ENCODE measurements around the gene ZNF37A.
A peak's percentile ranks its signal among the peaks of the same experiment; 100 is the strongest.
"Not testable (repeated sequence)": the region's sequence is repeated elsewhere in the genome, so short reads cannot be mapped to it uniquely, and the experiment has no call there.

Gene ZNF37A

DNA sequence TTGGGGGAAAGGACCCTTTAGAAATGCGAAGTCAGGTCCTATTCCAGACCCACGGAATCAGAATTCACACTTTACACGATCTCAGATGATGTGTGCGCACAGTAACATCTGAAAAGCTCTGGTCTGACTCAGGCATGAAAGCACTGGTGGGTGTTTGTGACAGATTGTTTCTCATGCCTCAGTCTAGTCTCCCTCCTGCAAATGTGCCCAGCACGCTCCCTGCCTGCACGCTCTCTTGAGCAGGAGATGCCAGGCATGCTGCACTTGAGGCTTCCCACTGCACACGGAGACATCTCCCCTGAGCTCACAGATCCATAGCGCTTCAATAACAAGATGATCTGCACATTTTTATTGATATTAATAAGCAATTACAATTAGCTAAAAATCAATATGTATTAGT is 23.6 kb upstream of the ZNF37A start:
- H3K4me3 ChIP-seq (ENCODE audit: insufficient read length, low read depth) = no peak overlapping the region
- H3K9ac ChIP-seq (ENCODE audit: insufficient read length, low read depth) = no peak overlapping the region
- no peaks in the 10 kb centered on the region for H3K27me3 ChIP-seq (ENCODE audit: insufficient read depth, insufficient read length)
- no peaks in the 10 kb centered on the region for H3K4me1 ChIP-seq (ENCODE audit: insufficient read depth, insufficient read length)
- H3K36me3 ChIP-seq (ENCODE audit: insufficient read depth, insufficient read length, low read length) = no peaks in the 10 kb centered on the region
- no peak for TF ChIP-seq SUZ12 (IDR thresholded peaks at IDR 0.05; ENCODE audit: extremely low read depth, insufficient read depth, insufficient read length)
- no peak for TF ChIP-seq YY1 (IDR thresholded peaks at IDR 0.05; ENCODE audit: insufficient read depth, insufficient read length)
- TF ChIP-seq ZNF274 (IDR thresholded peaks at IDR 0.05; ENCODE audit: low read depth, low read length) = no peak
- 0 out of 2 replicates have a peak, but pooled peaks cover 4% of the 10 kb centered on the region for H3K9me3 ChIP-seq (ENCODE audit: insufficient read depth, low read length)
- no peak for DNase-seq (ENCODE audit: low read depth, low spot score)

- Histone ChIP-seq H3K9me3 (ENCODE audit: insufficient read depth, low read length) (peaks cover 23% of the 10 kb centered on the region; the same call in 1 of the 2 replicates), H3K27me3 (ENCODE audit: insufficient read depth, insufficient read length) (no peaks in the 10 kb centered on the region), H3K4me1 (ENCODE audit: insufficient read depth, insufficient read length) (no peaks in the 10 kb centered on the region), H3K36me3 (ENCODE audit: insufficient read depth, insufficient read length, low read length) (no peaks in the 10 kb centered on the region), H3K4me3 (ENCODE audit: insufficient read length, low read depth) (no peak overlapping the region), H3K9ac (ENCODE audit: insufficient read length, low read depth) (no peak overlapping the region)
- DNase-seq (ENCODE audit: low read depth, low spot score) = no peak
- no peak for TF ChIP-seq YY1 (IDR thresholded peaks at IDR 0.05; ENCODE audit: insufficient read depth, insufficient read length)
- TF ChIP-seq ZNF274 (IDR thresholded peaks at IDR 0.05; ENCODE audit: low read depth, low read length) = no peak
- no peak for TF ChIP-seq SUZ12 (IDR thresholded peaks at IDR 0.05; ENCODE audit: extremely low read depth, insufficient read depth, insufficient read length)
These were observed 21.6 kb upstream of the ZNF37A start for GRCh38 chr10:38072552-38072951.

DNA sequence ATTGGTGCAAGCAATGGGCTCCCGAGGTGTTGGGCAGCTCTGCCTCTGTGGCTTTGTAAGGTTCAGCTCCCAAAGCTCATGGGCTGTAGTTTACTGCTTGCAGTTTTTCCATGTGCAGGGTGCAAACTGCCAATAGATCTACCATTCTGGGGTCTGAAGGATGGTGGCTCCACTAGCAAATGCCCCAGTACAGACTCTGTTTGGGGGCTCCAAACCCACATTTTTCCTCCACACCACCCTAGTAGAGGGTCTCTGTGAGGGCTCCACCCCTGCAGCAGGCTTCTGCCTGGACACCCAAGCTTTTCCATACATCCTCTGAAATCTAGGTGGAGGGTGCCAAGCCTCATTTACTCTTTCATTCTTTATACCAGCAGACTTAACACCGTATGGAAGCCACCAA is 17.4 kb upstream of the ZNF37A start:
- Histone ChIP-seq H3K36me3 (ENCODE audit: insufficient read depth, insufficient read length, low read length) (no peaks in the 10 kb centered on the region), H3K9me3 (ENCODE audit: insufficient read depth, low read length) (peaks cover 23% of the 10 kb centered on the region; the same call in 1 of the 2 replicates), H3K27me3 (ENCODE audit: insufficient read depth, insufficient read length) (no peaks in the 10 kb centered on the region), H3K4me1 (ENCODE audit: insufficient read depth, insufficient read length) (no peaks in the 10 kb centered on the region), H3K4me3 (ENCODE audit: insufficient read length, low read depth) (no peak overlapping the region), H3K9ac (ENCODE audit: insufficient read length, low read depth) (no peak overlapping the region)
- DNase-seq (ENCODE audit: low read depth, low spot score) = no peak
- TF ChIP-seq SUZ12 (IDR thresholded peaks at IDR 0.05; ENCODE audit: extremely low read depth, insufficient read depth, insufficient read length) (no peak), ZNF274 (IDR thresholded peaks at IDR 0.05; ENCODE audit: low read depth, low read length) (no peak), YY1 (IDR thresholded peaks at IDR 0.05; ENCODE audit: insufficient read depth, insufficient read length) (no peak)

GRCh38 chr10:38093318-38093717 is 819 bp upstream of the ZNF37A start:
- H3K4me1 ChIP-seq (ENCODE audit: insufficient read depth, insufficient read length); H3K9ac ChIP-seq (ENCODE audit: insufficient read length, low read depth); H3K27me3 ChIP-seq (ENCODE audit: insufficient read depth, insufficient read length); H3K4me3 ChIP-seq (ENCODE audit: insufficient read length, low read depth); H3K9me3 ChIP-seq (ENCODE audit: insufficient read depth, low read length); DNase-seq (ENCODE audit: low read depth, low spot score): not testable (repeated sequence)
- peaks cover 21% of the 10 kb centered on the region for H3K36me3 ChIP-seq (ENCODE audit: insufficient read depth, insufficient read length, low read length)

- no peak for DNase-seq (ENCODE audit: low read depth, low spot score)
- TF ChIP-seq YY1 (IDR thresholded peaks at IDR 0.05; ENCODE audit: insufficient read depth, insufficient read length) (no peak), SUZ12 (IDR thresholded peaks at IDR 0.05; ENCODE audit: extremely low read depth, insufficient read depth, insufficient read length) (no peak), ZNF274 (IDR thresholded peaks at IDR 0.05; ENCODE audit: low read depth, low read length) (no peak)
- no peaks in the 10 kb centered on the region for H3K9me3 ChIP-seq (ENCODE audit: insufficient read depth, low read length)
- H3K4me3 ChIP-seq (ENCODE audit: insufficient read length, low read depth) = peak overlapping the region; percentile 74
- no peaks in the 10 kb centered on the region for H3K27me3 ChIP-seq (ENCODE audit: insufficient read depth, insufficient read length)
- H3K4me1 ChIP-seq (ENCODE audit: insufficient read depth, insufficient read length) = no peaks in the 10 kb centered on the region
- H3K9ac ChIP-seq (ENCODE audit: insufficient read length, low read depth) = peak overlapping the region; percentile 8
- peaks cover 21% of the 10 kb centered on the region for H3K36me3 ChIP-seq (ENCODE audit: insufficient read depth, insufficient read length, low read length)
These were observed 350 bp upstream of the ZNF37A start for GRCh38 chr10:38093816-38094157.

GRCh38 chr10:38094927-38095574 is 914 bp downstream of the ZNF37A start:
- Histone ChIP-seq H3K4me1 (ENCODE audit: insufficient read depth, insufficient read length) (no peaks in the 10 kb centered on the region), H3K4me3 (ENCODE audit: insufficient read length, low read depth) (peak overlapping the region; percentile 74), H3K9ac (ENCODE audit: insufficient read length, low read depth) (peak overlapping the region; percentile 81), H3K27me3 (ENCODE audit: insufficient read depth, insufficient read length) (no peaks in the 10 kb centered on the region), H3K36me3 (ENCODE audit: insufficient read depth, insufficient read length, low read length) (peaks cover 21% of the 10 kb centered on the region), H3K9me3 (ENCODE audit: insufficient read depth, low read length) (no peaks in the 10 kb centered on the region; the same call in 1 of the 2 replicates)
- no peak for DNase-seq (ENCODE audit: low read depth, low spot score)
- TF ChIP-seq SUZ12 (IDR thresholded peaks at IDR 0.05; ENCODE audit: extremely low read depth, insufficient read depth, insufficient read length) = no peak
- no peak for TF ChIP-seq YY1 (IDR thresholded peaks at IDR 0.05; ENCODE audit: insufficient read depth, insufficient read length)
- TF ChIP-seq ZNF274 (IDR thresholded peaks at IDR 0.05; ENCODE audit: low read depth, low read length) = no peak

- peaks cover 10% of the 10 kb centered on the region for H3K36me3 ChIP-seq (ENCODE audit: insufficient read depth, insufficient read length, low read length)
These were observed 8.7 kb downstream of the ZNF37A start for GRCh38 chr10:38102880-38103279.

More at GRCh38 chr10:38102880-38103279, 8.7 kb downstream of the ZNF37A start:
- H3K4me1 ChIP-seq (ENCODE audit: insufficient read depth, insufficient read length) = no peaks in the 10 kb centered on the region
- no peak for DNase-seq (ENCODE audit: low read depth, low spot score)
- peaks cover 35% of the 10 kb centered on the region for H3K9me3 ChIP-seq (ENCODE audit: insufficient read depth, low read length)
- TF ChIP-seq ZNF274 (IDR thresholded peaks at IDR 0.05; ENCODE audit: low read depth, low read length) = no peak
- TF ChIP-seq SUZ12 (IDR thresholded peaks at IDR 0.05; ENCODE audit: extremely low read depth, insufficient read depth, insufficient read length) = no peak
- TF ChIP-seq YY1 (IDR thresholded peaks at IDR 0.05; ENCODE audit: insufficient read depth, insufficient read length) = no peak
- no peak overlapping the region for H3K9ac ChIP-seq (ENCODE audit: insufficient read length, low read depth)
- H3K4me3 ChIP-seq (ENCODE audit: insufficient read length, low read depth) = no peak overlapping the region
- H3K27me3 ChIP-seq (ENCODE audit: insufficient read depth, insufficient read length) = no peaks in the 10 kb centered on the region

All from NT2/D1 (cell line).